Measurements from ENCODE around the gene PCNX3. TPM values are rescaled to one million over a fixed set of nuclear protein-coding genes. Genes with fewer than 3 reads are reported as not detected.

The PCNX3 gene
- total and polyA plus RNA-seq, 2 of the 13 experiments (the other 11 are each of a cell fraction or from before 2014, with no cell fraction given) = 16.2 to 23.0 TPM

GRCh38 chr11:65661599-65662246 is 46.1 kb downstream of the PCNX3 start:
- ATAC-seq (peak; percentile 55), FAIRE-seq (no peak), DNase-seq (ENCODE audit: low spot score) (no peak)
- H3K9ac ChIP-seq (ENCODE audit: insufficient read depth, low read depth, low read length) = peak overlapping the region; percentile 91
- BruUV-seq (replicated peaks) = no TSS peak
- intact Hi-C loops (cut with micrococcal nuclease; ENCODE audit: unreplicated experiment) (no loop called here), in situ Hi-C loops (cut with HindIII; ENCODE audit: extremely low pct_ligation_motif_present, low pct_unique_long_range_greater_than_20kb) (no loop called here)
- no peak overlapping the region for H2AFZ ChIP-seq (ENCODE audit: low read length)
- no peaks in the 10 kb centered on the region for H3K9me3 ChIP-seq (ENCODE audit: low read length)
- peaks cover 4% of the 10 kb centered on the region; the same call in 1 of the 2 replicates for H4K20me1 ChIP-seq (ENCODE audit: insufficient read depth, low read length)
- peaks cover 10% of the 10 kb centered on the region for H3K4me1 ChIP-seq (ENCODE audit: insufficient read depth, low read length)
- no peaks in the 10 kb centered on the region; a peak in 1 of 5 replicates for H3K27me3 ChIP-seq (ENCODE audit: control insufficient read depth in 1 of 2, insufficient read depth in 2 of 2, low read length in 2 of 2)
- WGBS (ENCODE audit: low lambda C conversion rate) = 21% methylated on average over 10 of the region's 25 CpGs
- CTCF ChIA-PET (ENCODE audit: low intra/inter-chr PET ratio, low total read pairs) = no interaction called here
- peaks cover 14% of the 10 kb centered on the region for H3K79me2 ChIP-seq (ENCODE audit: insufficient read depth, low read length)
- POLR2A ChIA-PET = interaction anchor here (1.4 to 3.6 kb wide), 5 partner anchors 9 to 52 kb away, joined by 3 to 17 read pairs (median 13); partner anchors contain the start of genes PCNX3 and SIPA1
- H3K27ac ChIP-seq (ENCODE audit: extremely low read length, insufficient read depth, low read length) = peak overlapping the region; percentile 69
- peak overlapping the region; percentile 87 for H3K4me2 ChIP-seq (ENCODE audit: low read depth, low read length)
- H3K36me3 ChIP-seq (replicated peaks in 1 of 2; ENCODE audit: control insufficient read depth in 1 of 2, insufficient read depth in 2 of 2, low read length in 2 of 2) = peaks cover 25 to 36% of the 10 kb centered on the region in 2 experiments
- peak overlapping the region; percentile 81 to 94 (median 88) for H3K4me3 ChIP-seq (replicated peaks in 1 of 3; ENCODE audit: insufficient read depth in 1 of 3, low read depth in 2 of 3, low read length in 3 of 3)
- TF ChIP-seq ZSCAN31 (CRISPR knock-in tag; IDR thresholded peaks at IDR 0.05; ENCODE audit: low read depth) = peak; percentile 63; the same call in 1 of the 2 replicates
- TF ChIP-seq ZNF101 (CRISPR knock-in tag; IDR thresholded peaks at IDR 0.05; ENCODE audit: borderline replicate concordance, low read depth) = no peak
- TF ChIP-seq HMG20A (CRISPR knock-in tag; IDR thresholded peaks at IDR 0.05; ENCODE audit: borderline replicate concordance) = no peak
- no peak for TF ChIP-seq SOX6 (IDR thresholded peaks at IDR 0.05)
- peak; percentile 21; the same call in 1 of the 2 replicates for TF ChIP-seq SOX6 (CRISPR knock-in tag; IDR thresholded peaks at IDR 0.05)
- 0 out of 2 replicates have a peak, but pooled peaks have one; percentile 36 for TF ChIP-seq GATAD1 (CRISPR knock-in tag; IDR thresholded peaks at IDR 0.05)
- peak; percentile 74 for TF ChIP-seq ONECUT2 (CRISPR knock-in tag; IDR thresholded peaks at IDR 0.05)
- peak; percentile 14; the same call in 1 of the 2 replicates for TF ChIP-seq ZBTB20 (CRISPR knock-in tag; IDR thresholded peaks at IDR 0.05; ENCODE audit: borderline replicate concordance, low read depth)
- peak; percentile 24; the same call in 1 of the 2 replicates for TF ChIP-seq DZIP1 (CRISPR knock-in tag; IDR thresholded peaks at IDR 0.05)
- 0 out of 2 replicates have a peak, but pooled peaks have one; percentile 28 for TF ChIP-seq SNAI1 (CRISPR knock-in tag; IDR thresholded peaks at IDR 0.05; ENCODE audit: borderline replicate concordance)
- no peak for TF ChIP-seq ARID2 (CRISPR knock-in tag; IDR thresholded peaks at IDR 0.05; ENCODE audit: borderline replicate concordance)
- TF ChIP-seq SRSF1 (optimal IDR thresholded peaks at IDR 0.05; ENCODE audit: low read depth, low read length) = no peak
- peak; percentile 36; the same call in 1 of the 2 replicates for TF ChIP-seq GABPB1 (CRISPR knock-in tag; IDR thresholded peaks at IDR 0.05)
- TF ChIP-seq UBTF (CRISPR knock-in tag; IDR thresholded peaks at IDR 0.05) = peak; percentile 21; the same call in 1 of the 2 replicates
- TF ChIP-seq PHF21A (CRISPR knock-in tag; IDR thresholded peaks at IDR 0.05) = peak; percentile 47; the same call in 1 of the 2 replicates
- no peak for TF ChIP-seq THYN1 (CRISPR knock-in tag; IDR thresholded peaks at IDR 0.05; ENCODE audit: borderline replicate concordance, low read depth)
- TF ChIP-seq, protein P1, sequence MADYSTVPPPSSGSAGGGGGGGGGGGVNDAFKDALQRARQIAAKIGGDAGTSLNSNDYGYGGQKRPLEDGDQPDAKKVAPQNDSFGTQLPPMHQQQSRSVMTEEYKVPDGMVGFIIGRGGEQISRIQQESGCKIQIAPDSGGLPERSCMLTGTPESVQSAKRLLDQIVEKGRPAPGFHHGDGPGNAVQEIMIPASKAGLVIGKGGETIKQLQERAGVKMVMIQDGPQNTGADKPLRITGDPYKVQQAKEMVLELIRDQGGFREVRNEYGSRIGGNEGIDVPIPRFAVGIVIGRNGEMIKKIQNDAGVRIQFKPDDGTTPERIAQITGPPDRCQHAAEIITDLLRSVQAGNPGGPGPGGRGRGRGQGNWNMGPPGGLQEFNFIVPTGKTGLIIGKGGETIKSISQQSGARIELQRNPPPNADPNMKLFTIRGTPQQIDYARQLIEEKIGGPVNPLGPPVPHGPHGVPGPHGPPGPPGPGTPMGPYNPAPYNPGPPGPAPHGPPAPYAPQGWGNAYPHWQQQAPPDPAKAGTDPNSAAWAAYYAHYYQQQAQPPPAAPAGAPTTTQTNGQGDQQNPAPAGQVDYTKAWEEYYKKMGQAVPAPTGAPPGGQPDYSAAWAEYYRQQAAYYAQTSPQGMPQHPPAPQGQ (CRISPR knock-in tag; IDR thresholded peaks at IDR 0.05; ENCODE audit: borderline replicate concordance) = 0 out of 2 replicates have a peak, but pooled peaks have one; percentile 23
